ENCODE results near the gene GPR155.

GRCh38 chr2:174495365-174496012 lies 8.7 kb upstream of the GPR155 start:
- TF ChIP-seq POLR2AphosphoS5 (IDR thresholded peaks at IDR 0.05) = no peak
- no peak for TF ChIP-seq EP300 (IDR thresholded peaks at IDR 0.05)
- TF ChIP-seq CTCF (IDR thresholded peaks at IDR 0.05) = no peak

All from upper lobe of left lung (tissue), 4 donors.